ENCODE data around the gene GIMAP7. TPM values are rescaled to one million over a fixed set of nuclear protein-coding genes. Genes with fewer than 3 reads are reported as not detected.

Gene GIMAP7
- total RNA-seq, 1 experiment from 2014 or later = 0.25 TPM

DNA sequence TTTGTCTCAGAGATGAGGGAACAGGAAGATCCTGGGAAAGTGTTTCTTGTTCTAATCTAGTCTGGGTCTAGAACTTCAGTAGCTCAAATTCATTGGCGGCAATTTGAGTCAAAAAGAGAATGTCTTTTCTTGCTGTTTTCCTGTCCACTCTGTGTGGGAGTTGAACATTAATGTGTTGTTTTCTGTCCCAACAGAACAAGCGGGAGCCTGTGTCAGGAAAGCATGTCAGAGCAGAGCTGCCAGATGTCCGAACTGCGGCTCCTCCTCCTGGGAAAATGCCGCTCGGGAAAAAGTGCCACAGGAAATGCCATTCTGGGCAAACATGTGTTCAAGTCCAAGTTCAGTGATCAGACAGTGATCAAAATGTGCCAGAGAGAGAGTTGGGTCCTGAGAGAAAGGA is 48.2 kb upstream of the GIMAP7 start:
- Histone ChIP-seq H3K27me3 (ENCODE audit: insufficient read depth, low read length) (peaks cover 32% of the 10 kb centered on the region), H3K9ac (ENCODE audit: low read length) (no peak overlapping the region), H3K9me3 (ENCODE audit: control insufficient read depth in 1 of 2, insufficient read depth in 1 of 2, low read depth in 1 of 2, low read length in 2 of 2) (no peaks in the 10 kb centered on the region), H3K9me2 (ENCODE audit: insufficient read depth) (no peaks in the 10 kb centered on the region), H3K4me3 (replicated peaks in 1 of 2; ENCODE audit: low read depth in 1 of 2, low read length in 2 of 2) (no peak overlapping the region), H2AFZ (ENCODE audit: low read depth, low read length, poor library complexity, severe bottlenecking) (no peak overlapping the region), H3K27ac (ENCODE audit: low read depth, low read length) (no peak overlapping the region), H4K20me1 (ENCODE audit: insufficient read depth) (no peaks in the 10 kb centered on the region), H3K4me1 (ENCODE audit: control insufficient read depth in 1 of 2, insufficient read depth in 2 of 2, low read length in 2 of 2) (no peaks in the 10 kb centered on the region), H3K79me2 (ENCODE audit: insufficient read depth, low read length) (no peaks in the 10 kb centered on the region), H3K4me2 (ENCODE audit: low read length) (no peak overlapping the region), H3K36me3 (ENCODE audit: control insufficient read depth in 1 of 2, insufficient read depth in 2 of 2, low read length in 2 of 2) (no peaks in the 10 kb centered on the region)
- ATAC-seq (no peak), DNase-seq (ENCODE audit: low read depth, low spot score) (no peak)
- no TSS peak for BruUV-seq (replicated peaks)
- intact Hi-C loops (cut with micrococcal nuclease) = no loop called here
- TF ChIP-seq POLR2AphosphoS5 (IDR thresholded peaks at IDR 0.05; ENCODE audit: low read depth, low read length) = no peak
- no peak for TF ChIP-seq CEBPB (IDR thresholded peaks at IDR 0.05; ENCODE audit: low read depth)
- TF ChIP-seq, protein P1, sequence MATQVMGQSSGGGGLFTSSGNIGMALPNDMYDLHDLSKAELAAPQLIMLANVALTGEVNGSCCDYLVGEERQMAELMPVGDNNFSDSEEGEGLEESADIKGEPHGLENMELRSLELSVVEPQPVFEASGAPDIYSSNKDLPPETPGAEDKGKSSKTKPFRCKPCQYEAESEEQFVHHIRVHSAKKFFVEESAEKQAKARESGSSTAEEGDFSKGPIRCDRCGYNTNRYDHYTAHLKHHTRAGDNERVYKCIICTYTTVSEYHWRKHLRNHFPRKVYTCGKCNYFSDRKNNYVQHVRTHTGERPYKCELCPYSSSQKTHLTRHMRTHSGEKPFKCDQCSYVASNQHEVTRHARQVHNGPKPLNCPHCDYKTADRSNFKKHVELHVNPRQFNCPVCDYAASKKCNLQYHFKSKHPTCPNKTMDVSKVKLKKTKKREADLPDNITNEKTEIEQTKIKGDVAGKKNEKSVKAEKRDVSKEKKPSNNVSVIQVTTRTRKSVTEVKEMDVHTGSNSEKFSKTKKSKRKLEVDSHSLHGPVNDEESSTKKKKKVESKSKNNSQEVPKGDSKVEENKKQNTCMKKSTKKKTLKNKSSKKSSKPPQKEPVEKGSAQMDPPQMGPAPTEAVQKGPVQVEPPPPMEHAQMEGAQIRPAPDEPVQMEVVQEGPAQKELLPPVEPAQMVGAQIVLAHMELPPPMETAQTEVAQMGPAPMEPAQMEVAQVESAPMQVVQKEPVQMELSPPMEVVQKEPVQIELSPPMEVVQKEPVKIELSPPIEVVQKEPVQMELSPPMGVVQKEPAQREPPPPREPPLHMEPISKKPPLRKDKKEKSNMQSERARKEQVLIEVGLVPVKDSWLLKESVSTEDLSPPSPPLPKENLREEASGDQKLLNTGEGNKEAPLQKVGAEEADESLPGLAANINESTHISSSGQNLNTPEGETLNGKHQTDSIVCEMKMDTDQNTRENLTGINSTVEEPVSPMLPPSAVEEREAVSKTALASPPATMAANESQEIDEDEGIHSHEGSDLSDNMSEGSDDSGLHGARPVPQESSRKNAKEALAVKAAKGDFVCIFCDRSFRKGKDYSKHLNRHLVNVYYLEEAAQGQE (IDR thresholded peaks at IDR 0.05; ENCODE audit: low read depth) = no peak
- TF ChIP-seq SRF (IDR thresholded peaks at IDR 0.05; ENCODE audit: low read depth) = no peak
- TF ChIP-seq, protein P2, sequence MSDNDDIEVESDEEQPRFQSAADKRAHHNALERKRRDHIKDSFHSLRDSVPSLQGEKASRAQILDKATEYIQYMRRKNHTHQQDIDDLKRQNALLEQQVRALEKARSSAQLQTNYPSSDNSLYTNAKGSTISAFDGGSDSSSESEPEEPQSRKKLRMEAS (IDR thresholded peaks at IDR 0.05) = no peak
- POLR2A ChIA-PET = no interaction called here
- CTCF ChIA-PET = no interaction called here
- RAD21 ChIA-PET (ENCODE audit: low non-redundant PET in 1 of 2, low total read pairs in 2 of 2, uncharacterized antibody in 2 of 2, unreplicated experiment in 2 of 2) = no interaction called here

DNA sequence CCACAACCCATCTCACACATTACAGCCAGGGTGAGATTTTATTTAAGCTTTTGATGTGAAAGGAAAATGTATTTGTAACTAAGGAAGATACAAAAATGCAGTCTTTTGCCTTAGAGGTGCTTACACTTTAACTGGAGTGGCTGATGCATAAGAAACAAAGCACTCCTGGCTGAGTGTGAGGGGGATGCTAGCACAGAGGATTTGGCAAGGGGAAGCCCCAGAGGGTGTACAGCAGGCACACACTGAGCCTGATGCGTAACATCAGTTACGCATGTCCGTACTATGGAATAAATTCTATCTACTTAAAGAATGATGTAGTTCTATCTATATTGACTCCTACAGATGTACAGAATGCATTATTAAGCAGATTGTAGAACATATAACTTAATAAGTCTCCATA is 46.4 kb upstream of the GIMAP7 start:
- Histone ChIP-seq H4K20me1 (ENCODE audit: insufficient read depth) (no peaks in the 10 kb centered on the region), H3K36me3 (ENCODE audit: control insufficient read depth in 1 of 2, insufficient read depth in 2 of 2, low read length in 2 of 2) (no peaks in the 10 kb centered on the region), H2AFZ (ENCODE audit: low read depth, low read length, poor library complexity, severe bottlenecking) (no peak overlapping the region), H3K4me2 (ENCODE audit: low read length) (no peak overlapping the region), H3K79me2 (ENCODE audit: insufficient read depth, low read length) (no peaks in the 10 kb centered on the region), H3K9ac (ENCODE audit: low read length) (no peak overlapping the region), H3K4me1 (ENCODE audit: control insufficient read depth in 1 of 2, insufficient read depth in 2 of 2, low read length in 2 of 2) (no peaks in the 10 kb centered on the region), H3K27ac (ENCODE audit: low read depth, low read length) (no peak overlapping the region), H3K4me3 (replicated peaks in 1 of 2; ENCODE audit: low read depth in 1 of 2, low read length in 2 of 2) (no peak overlapping the region), H3K9me2 (ENCODE audit: insufficient read depth) (no peaks in the 10 kb centered on the region), H3K9me3 (ENCODE audit: control insufficient read depth in 1 of 2, insufficient read depth in 1 of 2, low read depth in 1 of 2, low read length in 2 of 2) (no peaks in the 10 kb centered on the region), H3K27me3 (ENCODE audit: insufficient read depth, low read length) (peaks cover 32% of the 10 kb centered on the region)
- no TSS peak for BruUV-seq (replicated peaks)
- DNase-seq (ENCODE audit: low read depth, low spot score) (no peak), ATAC-seq (no peak)
- intact Hi-C loops (cut with micrococcal nuclease) = no loop called here
- ChIA-PET POLR2A (no interaction called here), RAD21 (ENCODE audit: low non-redundant PET in 1 of 2, low total read pairs in 2 of 2, uncharacterized antibody in 2 of 2, unreplicated experiment in 2 of 2) (no interaction called here), CTCF (no interaction called here)
- TF ChIP-seq, protein P3, sequence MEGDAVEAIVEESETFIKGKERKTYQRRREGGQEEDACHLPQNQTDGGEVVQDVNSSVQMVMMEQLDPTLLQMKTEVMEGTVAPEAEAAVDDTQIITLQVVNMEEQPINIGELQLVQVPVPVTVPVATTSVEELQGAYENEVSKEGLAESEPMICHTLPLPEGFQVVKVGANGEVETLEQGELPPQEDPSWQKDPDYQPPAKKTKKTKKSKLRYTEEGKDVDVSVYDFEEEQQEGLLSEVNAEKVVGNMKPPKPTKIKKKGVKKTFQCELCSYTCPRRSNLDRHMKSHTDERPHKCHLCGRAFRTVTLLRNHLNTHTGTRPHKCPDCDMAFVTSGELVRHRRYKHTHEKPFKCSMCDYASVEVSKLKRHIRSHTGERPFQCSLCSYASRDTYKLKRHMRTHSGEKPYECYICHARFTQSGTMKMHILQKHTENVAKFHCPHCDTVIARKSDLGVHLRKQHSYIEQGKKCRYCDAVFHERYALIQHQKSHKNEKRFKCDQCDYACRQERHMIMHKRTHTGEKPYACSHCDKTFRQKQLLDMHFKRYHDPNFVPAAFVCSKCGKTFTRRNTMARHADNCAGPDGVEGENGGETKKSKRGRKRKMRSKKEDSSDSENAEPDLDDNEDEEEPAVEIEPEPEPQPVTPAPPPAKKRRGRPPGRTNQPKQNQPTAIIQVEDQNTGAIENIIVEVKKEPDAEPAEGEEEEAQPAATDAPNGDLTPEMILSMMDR (IDR thresholded peaks at IDR 0.05 in 2 of 3, conservative IDR thresholded peaks at IDR 0.05 in 1 of 3; ENCODE audit: borderline replicate concordance in 1 of 3, insufficient read depth in 1 of 3, low read depth in 2 of 3, low read length in 2 of 3) = no peak
- TF ChIP-seq, protein P2 (IDR thresholded peaks at IDR 0.05) = no peak
- TF ChIP-seq ZNF274 (IDR thresholded peaks at IDR 0.05; ENCODE audit: low read depth, low read length) = no peak
- TF ChIP-seq, protein P4, sequence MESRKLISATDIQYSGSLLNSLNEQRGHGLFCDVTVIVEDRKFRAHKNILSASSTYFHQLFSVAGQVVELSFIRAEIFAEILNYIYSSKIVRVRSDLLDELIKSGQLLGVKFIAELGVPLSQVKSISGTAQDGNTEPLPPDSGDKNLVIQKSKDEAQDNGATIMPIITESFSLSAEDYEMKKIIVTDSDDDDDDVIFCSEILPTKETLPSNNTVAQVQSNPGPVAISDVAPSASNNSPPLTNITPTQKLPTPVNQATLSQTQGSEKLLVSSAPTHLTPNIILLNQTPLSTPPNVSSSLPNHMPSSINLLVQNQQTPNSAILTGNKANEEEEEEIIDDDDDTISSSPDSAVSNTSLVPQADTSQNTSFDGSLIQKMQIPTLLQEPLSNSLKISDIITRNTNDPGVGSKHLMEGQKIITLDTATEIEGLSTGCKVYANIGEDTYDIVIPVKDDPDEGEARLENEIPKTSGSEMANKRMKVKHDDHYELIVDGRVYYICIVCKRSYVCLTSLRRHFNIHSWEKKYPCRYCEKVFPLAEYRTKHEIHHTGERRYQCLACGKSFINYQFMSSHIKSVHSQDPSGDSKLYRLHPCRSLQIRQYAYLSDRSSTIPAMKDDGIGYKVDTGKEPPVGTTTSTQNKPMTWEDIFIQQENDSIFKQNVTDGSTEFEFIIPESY (IDR thresholded peaks at IDR 0.05; ENCODE audit: extremely low read depth, insufficient replicate concordance, low read length) = no peak
- TF ChIP-seq RAD21 (IDR thresholded peaks at IDR 0.05; ENCODE audit: low read depth) = no peak
- no peak for TF ChIP-seq POLR2AphosphoS5 (IDR thresholded peaks at IDR 0.05; ENCODE audit: low read depth, low read length)
- TF ChIP-seq ZFX (IDR thresholded peaks at IDR 0.05) = no peak
- TF ChIP-seq EZH2phosphoT487 (IDR thresholded peaks at IDR 0.05; ENCODE audit: borderline replicate concordance) = no peak
- TF ChIP-seq SRF (IDR thresholded peaks at IDR 0.05; ENCODE audit: low read depth) = no peak
- no peak for TF ChIP-seq CBX3 (IDR thresholded peaks at IDR 0.05; ENCODE audit: low read depth)
- no peak for TF ChIP-seq CEBPB (IDR thresholded peaks at IDR 0.05; ENCODE audit: low read depth)
